ENCODE results near the gene SLC25A11.

SLC25A11 gene

GRCh38 chr17:4966844-4967538, 27.1 kb upstream of the SLC25A11 start:
- in situ Hi-C loops (cut with HindIII; ENCODE audit: low sequenced_read_pairs): no loop called here
- no peak for TF ChIP-seq CTCF (IDR thresholded peaks at IDR 0.05; ENCODE audit: low read depth, low read length)
- peak overlapping the region; percentile 65 for H3K4me3 ChIP-seq (ENCODE audit: low read depth, low read length)
- DNase-seq (ENCODE audit: low read depth, low spot score): peak; percentile 100

GRCh38 chr17:4965311-4965986, 25.6 kb upstream of the SLC25A11 start:
- DNase-seq (ENCODE audit: low read depth, low spot score): no peak
- TF ChIP-seq CTCF (IDR thresholded peaks at IDR 0.05; ENCODE audit: low read depth, low read length): no peak
- in situ Hi-C loops (cut with HindIII; ENCODE audit: low sequenced_read_pairs): no loop called here
- H3K4me3 ChIP-seq (ENCODE audit: low read depth, low read length): no peak overlapping the region

GRCh38 chr17:4960279-4960922, 20.6 kb upstream of the SLC25A11 start:
- DNase-seq (ENCODE audit: low read depth, low spot score): no peak
- TF ChIP-seq CTCF (IDR thresholded peaks at IDR 0.05; ENCODE audit: low read depth, low read length): no peak
- in situ Hi-C loops (cut with HindIII; ENCODE audit: low sequenced_read_pairs): no loop called here
- H3K4me3 ChIP-seq (ENCODE audit: low read depth, low read length): no peak overlapping the region

- no peak for DNase-seq (ENCODE audit: low read depth, low spot score)
- H3K4me3 ChIP-seq (ENCODE audit: low read depth, low read length): no peak overlapping the region
- TF ChIP-seq CTCF (IDR thresholded peaks at IDR 0.05; ENCODE audit: low read depth, low read length): no peak
- in situ Hi-C loops (cut with HindIII; ENCODE audit: low sequenced_read_pairs): no loop called here
These were observed 19.6 kb upstream of the SLC25A11 start for GRCh38 chr17:4959261-4959965.

- H3K4me3 ChIP-seq (ENCODE audit: low read depth, low read length): no peak overlapping the region
- TF ChIP-seq CTCF (IDR thresholded peaks at IDR 0.05; ENCODE audit: low read depth, low read length): no peak
- DNase-seq (ENCODE audit: low read depth, low spot score): no peak
- in situ Hi-C loops (cut with HindIII; ENCODE audit: low sequenced_read_pairs): no loop called here
These were observed 18.3 kb upstream of the SLC25A11 start for GRCh38 chr17:4958102-4958501.

- H3K4me3 ChIP-seq (ENCODE audit: low read depth, low read length): no peak overlapping the region
- peak; percentile 16 for TF ChIP-seq CTCF (IDR thresholded peaks at IDR 0.05; ENCODE audit: low read depth, low read length)
- in situ Hi-C loops (cut with HindIII; ENCODE audit: low sequenced_read_pairs): no loop called here
- DNase-seq (ENCODE audit: low read depth, low spot score): no peak
These were observed 16.7 kb upstream of the SLC25A11 start for GRCh38 chr17:4956493-4957061.

All from astrocyte of the spinal cord (primary cell).